Measurements from ENCODE around the gene TGFBR3L. TPM values are rescaled to one million over a fixed set of nuclear protein-coding genes. Genes with fewer than 3 reads are reported as not detected.
A peak's percentile ranks its signal among the peaks of the same experiment; 100 is the strongest.

Gene TGFBR3L
- total RNA-seq, 2 donors from 2014 or later = 9.9 TPM; not detected in 1

DNA sequence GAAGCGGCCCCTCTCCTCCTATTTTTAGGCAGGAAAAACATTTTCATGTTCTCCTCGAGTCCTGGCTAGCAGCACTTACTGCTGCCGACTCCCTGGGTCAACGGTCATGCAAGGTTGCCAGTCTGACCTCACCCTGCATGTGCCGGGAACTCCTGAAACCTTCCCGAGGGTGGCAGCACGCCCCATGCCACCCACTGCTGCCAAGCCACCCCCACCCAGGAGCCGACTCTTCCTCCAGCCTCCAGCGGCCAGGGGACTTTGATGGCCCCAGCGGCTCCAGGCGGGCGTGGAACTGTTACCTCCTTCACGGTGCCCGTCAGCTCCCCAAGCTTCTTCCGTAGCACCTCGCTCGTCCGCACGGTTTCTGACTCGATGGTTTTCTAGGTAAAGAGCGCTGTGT, 20.1 kb downstream of the TGFBR3L start:
- no peak for DNase-seq
- intact Hi-C loops (cut with DNase I) = no loop called here
- Histone ChIP-seq H3K4me1 (no peaks in the 10 kb centered on the region), H3K27me3 (no peaks in the 10 kb centered on the region), H3K9me3 (no peaks in the 10 kb centered on the region), H3K27ac (no peak overlapping the region), H3K4me3 (no peak overlapping the region), H3K36me3 (replicated peaks in 1 of 2; ENCODE audit: insufficient read depth in 1 of 2, low read depth in 2 of 2) (peaks cover 5 to 28% of the 10 kb centered on the region in 2 donors)
- WGBS, 2 donors = 92 to 93% methylated on average over 20 to 21 of the region's 21 CpGs
- TF ChIP-seq POLR2A (IDR thresholded peaks at IDR 0.05) = no peak
- no peak for TF ChIP-seq CTCF (IDR thresholded peaks at IDR 0.05)
- ATAC-seq = no peak

DNA sequence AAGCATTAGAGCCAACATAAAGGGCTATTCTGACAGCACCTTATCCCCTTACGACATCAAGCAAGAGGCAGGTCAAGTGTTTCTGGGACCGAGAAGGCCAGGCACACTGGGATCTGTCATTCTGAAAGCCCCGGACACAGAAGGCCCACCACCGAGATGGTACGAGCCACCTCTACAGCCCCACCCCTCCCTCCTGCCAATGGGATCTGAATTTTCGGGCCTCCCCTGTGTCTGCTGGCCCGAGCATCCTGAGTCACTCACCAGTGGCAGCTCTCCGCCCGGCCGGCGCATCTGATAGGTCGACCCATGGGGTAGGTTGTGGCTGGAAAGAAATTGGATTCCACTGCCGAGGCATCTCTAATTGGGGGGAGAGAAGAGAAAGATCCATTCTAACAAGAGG, 26.2 kb downstream of the TGFBR3L start:
- no peak overlapping the region for H3K4me3 ChIP-seq
- no peaks in the 10 kb centered on the region for H3K27me3 ChIP-seq
- peaks cover 27% of the 10 kb centered on the region for H3K4me1 ChIP-seq
- DNase-seq = no peak
- TF ChIP-seq POLR2A (IDR thresholded peaks at IDR 0.05) = no peak
- no peak for TF ChIP-seq CTCF (IDR thresholded peaks at IDR 0.05)
- intact Hi-C loops (cut with DNase I) = no loop called here
- H3K9me3 ChIP-seq = no peaks in the 10 kb centered on the region
- ATAC-seq = no peak
- WGBS, 2 donors = 90 to 93% methylated on average over 9 to 10 of the region's 13 CpGs
- peaks cover 0 to 9% of the 10 kb centered on the region in 2 donors for H3K36me3 ChIP-seq (replicated peaks in 1 of 2; ENCODE audit: insufficient read depth in 1 of 2, low read depth in 2 of 2)
- H3K27ac ChIP-seq = no peak overlapping the region

- H3K4me3 ChIP-seq = no peak overlapping the region
- no peaks in the 10 kb centered on the region for H3K9me3 ChIP-seq
- WGBS, 2 donors = 86 to 87% methylated on average over 19 of the region's 19 CpGs
- no peak overlapping the region for H3K27ac ChIP-seq
- intact Hi-C loops (cut with DNase I) = no loop called here
- H3K27me3 ChIP-seq = no peaks in the 10 kb centered on the region
- no peak for ATAC-seq
- peaks cover 27% of the 10 kb centered on the region for H3K4me1 ChIP-seq
- TF ChIP-seq POLR2A (IDR thresholded peaks at IDR 0.05) = no peak
- TF ChIP-seq CTCF (IDR thresholded peaks at IDR 0.05) = no peak
- peaks cover 0 to 7% of the 10 kb centered on the region in 2 donors for H3K36me3 ChIP-seq (replicated peaks in 1 of 2; ENCODE audit: insufficient read depth in 1 of 2, low read depth in 2 of 2)
- DNase-seq = no peak
These were observed 27.4 kb downstream of the TGFBR3L start for GRCh38 chr19:7941895-7942596.

- Histone ChIP-seq H3K36me3 (replicated peaks in 1 of 2; ENCODE audit: insufficient read depth in 1 of 2, low read depth in 2 of 2) (peaks cover 0 to 4% of the 10 kb centered on the region in 2 donors), H3K27ac (peak overlapping the region; percentile 87 to 100 (median 96)), H3K4me1 (peaks cover 27% of the 10 kb centered on the region), H3K9me3 (no peaks in the 10 kb centered on the region), H3K4me3 (peak overlapping the region; percentile 52 to 57), H3K27me3 (no peaks in the 10 kb centered on the region)
- 1 to 3% methylated on average over 33 of the region's 33 CpGs for WGBS, 2 donors
- TF ChIP-seq CTCF (IDR thresholded peaks at IDR 0.05) = no peak
- no peak for TF ChIP-seq POLR2A (IDR thresholded peaks at IDR 0.05)
- peak in 2 of 4 donors; percentile 34 to 35 for DNase-seq
- no peak for ATAC-seq
- intact Hi-C loops (cut with DNase I) = no loop called here
These were observed 28.4 kb downstream of the TGFBR3L start for GRCh38 chr19:7942981-7943443.

Measured in body of pancreas (tissue), 4 donors.